ENCODE data around the gene HK3. TPM values are rescaled to one million over a fixed set of nuclear protein-coding genes. Genes with fewer than 3 reads are reported as not detected.
A peak's percentile ranks its signal among the peaks of the same experiment; 100 is the strongest.

The HK3 gene
- total RNA-seq, 1 donor from 2014 or later = 6.4 TPM

GRCh38 chr5:176904276-176904675 lies 5.1 kb upstream of the HK3 start:
- ATAC-seq (no peak), DNase-seq (ENCODE audit: missing footprints) (no peak)
- intact Hi-C loops (cut with DNase I) = no loop called here

- ATAC-seq = no peak
- DNase-seq (ENCODE audit: missing footprints) = no peak
- intact Hi-C loops (cut with DNase I) = no loop called here
These were observed 3.9 kb upstream of the HK3 start for GRCh38 chr5:176902911-176903664.

- no peak for DNase-seq (ENCODE audit: missing footprints)
- intact Hi-C loops (cut with DNase I) = no loop called here
- no peak for ATAC-seq
These were observed 3.1 kb upstream of the HK3 start for GRCh38 chr5:176902102-176902814.

DNA sequence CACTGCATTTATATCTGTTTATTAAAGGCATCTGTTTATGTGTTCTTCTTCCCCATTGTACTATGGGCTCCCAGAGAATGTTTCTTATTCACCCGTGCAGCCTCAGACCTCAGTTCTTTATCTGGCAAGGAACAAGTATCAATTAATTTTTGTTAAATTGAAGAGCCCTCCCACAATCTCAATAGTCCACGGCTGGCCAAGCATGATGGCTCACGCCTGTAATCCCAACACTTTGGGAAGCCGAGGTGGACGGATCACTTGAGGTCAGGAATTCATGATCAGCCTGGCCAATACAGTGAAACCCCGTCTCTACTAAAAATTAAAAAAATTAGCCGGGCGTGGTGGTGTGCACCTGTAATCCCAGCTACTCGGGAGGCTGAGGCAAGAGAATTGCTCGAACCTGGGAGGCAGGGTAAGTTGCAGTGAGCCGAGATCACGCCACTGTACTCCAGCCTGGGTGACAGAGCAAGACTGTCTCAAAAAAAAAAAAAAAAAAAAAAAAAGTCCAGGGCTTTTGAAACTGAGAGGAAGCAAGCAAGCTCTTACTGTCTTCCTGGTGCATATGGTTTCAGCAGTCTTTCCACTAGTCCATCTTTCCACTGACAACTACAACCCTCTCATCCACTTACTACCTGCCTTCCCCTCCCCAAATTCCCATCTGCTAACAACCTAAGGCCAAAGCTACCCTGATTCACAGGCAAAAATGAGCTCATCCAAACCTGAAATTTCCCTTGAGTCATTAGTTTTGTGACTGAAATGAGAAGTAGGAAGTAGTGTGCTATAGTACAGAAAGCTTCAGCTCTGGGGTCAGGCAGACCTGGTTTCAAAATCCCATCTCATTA lies 2.3 kb upstream of the HK3 start:
- ATAC-seq (no peak), DNase-seq (ENCODE audit: missing footprints) (no peak)
- intact Hi-C loops (cut with DNase I) = no loop called here

- intact Hi-C loops (cut with DNase I) = no loop called here
- DNase-seq (ENCODE audit: missing footprints) (no peak), ATAC-seq (no peak)
These were observed 1.6 kb upstream of the HK3 start for GRCh38 chr5:176900780-176901204.

DNA sequence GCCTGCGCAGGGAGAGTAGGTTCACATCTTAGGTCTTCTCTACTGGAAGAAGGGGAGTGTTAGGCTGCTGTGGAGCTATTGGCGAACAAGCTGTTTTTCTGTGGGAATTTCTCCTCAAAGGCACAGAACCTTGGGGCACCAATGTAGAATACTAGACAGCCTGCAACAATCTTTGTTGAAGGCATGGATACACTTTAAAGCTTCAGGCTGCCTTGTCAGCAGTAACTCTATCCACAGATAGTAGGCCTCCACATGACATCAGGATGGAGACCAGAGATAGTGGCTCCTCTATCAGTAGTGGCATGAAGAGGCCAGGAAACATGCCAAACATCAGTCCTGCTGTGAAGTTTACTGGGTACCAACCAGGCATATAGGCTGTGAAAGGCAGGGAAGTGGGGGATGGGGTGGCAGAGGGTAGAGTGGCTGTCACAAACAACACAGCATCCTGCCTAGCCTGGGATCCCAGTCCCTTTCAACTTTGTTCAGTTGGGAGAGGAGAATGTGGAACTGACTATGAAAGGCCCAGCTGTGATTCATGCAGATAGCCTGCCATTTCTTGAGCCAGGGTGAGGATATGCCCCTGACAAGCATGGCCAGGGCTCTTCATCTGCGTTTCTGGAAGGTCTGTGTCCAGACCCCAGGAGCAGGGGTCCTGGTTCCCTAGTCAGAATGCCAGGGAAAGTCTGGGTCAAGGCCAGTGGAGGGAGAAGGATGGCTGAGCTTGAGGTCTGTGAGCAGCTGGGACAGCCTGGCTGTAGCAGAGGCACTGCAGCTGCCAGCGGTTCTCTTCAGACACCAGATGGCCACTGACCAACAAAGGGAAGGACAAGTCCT lies 1.0 kb upstream of the HK3 start:
- ATAC-seq (no peak), DNase-seq (ENCODE audit: missing footprints) (no peak)
- intact Hi-C loops (cut with DNase I) = no loop called here

DNA sequence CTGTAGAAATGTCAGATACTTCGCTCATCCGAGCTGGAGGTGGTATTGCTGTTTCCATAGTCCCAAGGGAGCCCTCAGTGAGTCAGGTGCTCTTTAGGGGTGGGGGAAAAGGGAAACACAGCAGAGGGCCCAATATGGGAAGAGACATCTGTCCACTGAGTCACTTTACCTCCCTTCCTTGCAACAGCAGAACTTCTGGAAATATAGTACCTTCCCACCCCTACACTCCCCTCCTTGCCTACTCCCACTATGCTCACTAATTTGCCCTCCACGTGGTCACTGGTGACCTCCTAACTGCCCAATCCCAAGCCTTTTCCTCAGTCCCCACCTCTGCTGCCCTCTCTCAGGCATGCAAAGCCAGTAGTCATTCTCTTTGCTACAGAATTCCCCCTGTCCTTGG lies 1.9 kb downstream of the HK3 start:
- intact Hi-C loops (cut with DNase I) = no loop called here
- DNase-seq (ENCODE audit: missing footprints) (no peak), ATAC-seq (no peak)

GRCh38 chr5:176895831-176896230 lies 3.3 kb downstream of the HK3 start:
- ATAC-seq (no peak), DNase-seq (ENCODE audit: missing footprints) (peak; percentile 64)
- intact Hi-C loops (cut with DNase I) = no loop called here

- no peak for DNase-seq (ENCODE audit: missing footprints)
- ATAC-seq = no peak
- intact Hi-C loops (cut with DNase I) = no loop called here
These were observed 4.8 kb downstream of the HK3 start for GRCh38 chr5:176894298-176894697.

DNA sequence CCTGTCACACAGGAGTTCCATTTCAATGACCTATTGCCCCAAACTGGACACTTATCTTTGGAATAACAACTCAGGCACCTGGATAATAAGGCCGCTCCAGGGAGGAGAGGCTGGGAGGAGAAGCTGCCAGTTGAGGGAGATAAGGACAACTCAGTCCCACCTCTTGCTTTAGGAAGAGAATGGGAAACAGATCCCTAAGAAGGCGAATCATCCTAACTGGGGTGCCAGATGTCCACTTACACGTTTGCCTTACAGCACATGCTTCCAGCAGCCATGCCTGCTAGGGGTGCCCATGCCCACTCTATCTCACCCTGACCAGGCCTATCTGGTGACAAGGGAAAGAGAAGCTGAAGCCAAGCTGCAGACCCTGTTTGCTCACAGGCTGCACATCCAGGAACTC lies 6.5 kb downstream of the HK3 start:
- ATAC-seq = no peak
- no peak for DNase-seq (ENCODE audit: missing footprints)

DNA sequence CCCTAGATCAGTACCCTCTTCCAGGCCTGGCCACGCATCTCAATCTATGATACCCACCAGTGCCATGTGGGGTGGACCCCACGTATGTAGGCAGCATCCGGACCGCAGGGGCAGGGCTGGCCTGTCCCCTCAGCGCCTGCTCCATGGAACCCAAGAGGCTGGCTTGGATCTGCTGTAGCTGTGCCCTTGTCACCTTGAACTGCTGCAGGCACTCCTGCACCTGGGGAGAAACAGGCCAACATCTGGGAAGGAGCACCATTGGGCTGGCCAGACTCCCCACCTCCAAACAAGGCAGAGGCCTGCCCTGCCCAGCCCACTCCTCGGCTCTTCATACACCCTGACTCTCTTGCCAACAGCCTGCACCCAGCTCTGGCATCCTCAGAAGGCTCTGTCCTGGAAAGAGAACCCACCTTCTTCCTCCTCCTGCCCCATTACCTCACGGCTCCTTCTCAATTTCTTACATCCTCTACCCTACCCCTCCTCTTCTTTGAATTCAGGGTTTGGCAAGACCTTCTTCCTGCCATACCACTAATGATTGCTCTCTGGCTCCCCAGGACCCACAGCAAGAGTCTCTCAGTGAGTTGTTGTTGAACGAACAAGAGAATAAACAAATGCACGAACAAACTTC lies 7.7 kb downstream of the HK3 start:
- intact Hi-C loops (cut with DNase I) = no loop called here
- no peak for ATAC-seq
- no peak for DNase-seq (ENCODE audit: missing footprints)

More for the DNA sequence above, 6.5 kb downstream of the HK3 start:
- intact Hi-C loops (cut with DNase I) = no loop called here

GRCh38 chr5:176890455-176891330 lies 8.5 kb downstream of the HK3 start:
- no peak for DNase-seq (ENCODE audit: missing footprints)
- no peak for ATAC-seq
- intact Hi-C loops (cut with DNase I) = no loop called here

- DNase-seq (ENCODE audit: missing footprints) (no peak), ATAC-seq (no peak)
- intact Hi-C loops (cut with DNase I) = no loop called here
These were observed 9.5 kb downstream of the HK3 start for GRCh38 chr5:176889321-176890280.

DNA sequence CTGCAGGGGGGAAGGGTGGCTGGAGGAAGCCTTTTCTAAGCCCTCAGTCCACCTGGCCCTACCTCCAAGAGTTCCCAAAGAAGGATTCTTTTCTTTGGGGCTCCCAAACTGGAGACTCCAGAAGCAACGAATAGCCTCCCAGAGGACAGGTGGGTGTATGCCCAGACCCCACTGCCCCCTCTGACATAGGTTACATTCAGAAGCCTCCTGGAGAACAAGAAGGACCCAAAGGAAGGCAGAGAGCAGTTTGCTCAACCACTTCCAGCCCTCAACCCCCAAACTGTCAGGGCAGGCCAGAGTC lies 10.3 kb downstream of the HK3 start:
- ATAC-seq (no peak), DNase-seq (ENCODE audit: missing footprints) (no peak)
- intact Hi-C loops (cut with DNase I) = no loop called here

GRCh38 chr5:176888016-176888864 lies 10.9 kb downstream of the HK3 start:
- intact Hi-C loops (cut with DNase I) = no loop called here
- ATAC-seq (no peak), DNase-seq (ENCODE audit: missing footprints) (peak; percentile 53)
